GM19240 (cell line): ENCODE measurements around the gene PHF24.
"Not testable (repeated sequence)": the region's sequence is repeated elsewhere in the genome, so short reads cannot be mapped to it uniquely, and the experiment has no call there.

Experiments used
- DNase-seq: peaks from one replicate; pipeline ENCODE4 v3.0.0; 2011; ENCODE audit warnings: low spot score; ENCODE audit not compliant: insufficient read length

PHF24 gene

GRCh38 chr9:34996905-34997279 is 38.8 kb downstream of the PHF24 start:
- DNase-seq, result no peak

GRCh38 chr9:34997379-34997781 is 39.3 kb downstream of the PHF24 start:
- no peak for DNase-seq

GRCh38 chr9:34998266-34998665 is 40.2 kb downstream of the PHF24 start:
- no peak for DNase-seq

- DNase-seq, result no peak
Measured at GRCh38 chr9:34999576-34999975, 41.5 kb downstream of the PHF24 start.

- no peak for DNase-seq
Measured at GRCh38 chr9:35000535-35001284, 42.6 kb downstream of the PHF24 start.

- DNase-seq, result no peak
Measured at GRCh38 chr9:35001285-35001677, 43.2 kb downstream of the PHF24 start.

- no peak for DNase-seq
Measured at GRCh38 chr9:35001803-35002502, 43.9 kb downstream of the PHF24 start.

- DNase-seq, result no peak
Measured at GRCh38 chr9:35002623-35003022, 44.5 kb downstream of the PHF24 start.

- DNase-seq, result not testable (repeated sequence)
Measured at GRCh38 chr9:35004299-35004698, 46.2 kb downstream of the PHF24 start.

GRCh38 chr9:35010351-35010958 is 52.4 kb downstream of the PHF24 start:
- DNase-seq, result no peak

GRCh38 chr9:35014517-35014916 is 56.4 kb downstream of the PHF24 start:
- DNase-seq, result no peak

- not testable (repeated sequence) for DNase-seq
Measured at GRCh38 chr9:35023443-35023842, 65.4 kb downstream of the PHF24 start.

GRCh38 chr9:35026671-35027070 is 68.6 kb downstream of the PHF24 start:
- DNase-seq, result no peak

- no peak for DNase-seq
Measured at GRCh38 chr9:35027374-35027773, 69.3 kb downstream of the PHF24 start.

- no peak for DNase-seq
Measured at GRCh38 chr9:35027860-35028259, 69.8 kb downstream of the PHF24 start.

- no peak for DNase-seq
Measured at GRCh38 chr9:35028341-35028740, 70.3 kb downstream of the PHF24 start.

- no peak for DNase-seq
Measured at GRCh38 chr9:35029241-35029640, 71.2 kb downstream of the PHF24 start.

GRCh38 chr9:35029852-35030251 is 71.8 kb downstream of the PHF24 start:
- no peak for DNase-seq
